Panc1 (cell line): ENCODE measurements around the gene CRISPLD2.

Experiments
- POLR2AphosphoS5 ChIP-seq: IDR thresholded peaks from 2 replicates; pipeline ENCODE4 v1.6.1; 2012; ENCODE audit warnings: mild to moderate bottlenecking, low read depth, low read length, moderate library complexity
- TF ChIP-seq, protein P1 (sequence below): fragments of 450-650 bp; IDR thresholded peaks from 2 replicates; pipeline ENCODE4 v1.5.1; 2017; ENCODE audit warnings: mild to moderate bottlenecking

DNA sequence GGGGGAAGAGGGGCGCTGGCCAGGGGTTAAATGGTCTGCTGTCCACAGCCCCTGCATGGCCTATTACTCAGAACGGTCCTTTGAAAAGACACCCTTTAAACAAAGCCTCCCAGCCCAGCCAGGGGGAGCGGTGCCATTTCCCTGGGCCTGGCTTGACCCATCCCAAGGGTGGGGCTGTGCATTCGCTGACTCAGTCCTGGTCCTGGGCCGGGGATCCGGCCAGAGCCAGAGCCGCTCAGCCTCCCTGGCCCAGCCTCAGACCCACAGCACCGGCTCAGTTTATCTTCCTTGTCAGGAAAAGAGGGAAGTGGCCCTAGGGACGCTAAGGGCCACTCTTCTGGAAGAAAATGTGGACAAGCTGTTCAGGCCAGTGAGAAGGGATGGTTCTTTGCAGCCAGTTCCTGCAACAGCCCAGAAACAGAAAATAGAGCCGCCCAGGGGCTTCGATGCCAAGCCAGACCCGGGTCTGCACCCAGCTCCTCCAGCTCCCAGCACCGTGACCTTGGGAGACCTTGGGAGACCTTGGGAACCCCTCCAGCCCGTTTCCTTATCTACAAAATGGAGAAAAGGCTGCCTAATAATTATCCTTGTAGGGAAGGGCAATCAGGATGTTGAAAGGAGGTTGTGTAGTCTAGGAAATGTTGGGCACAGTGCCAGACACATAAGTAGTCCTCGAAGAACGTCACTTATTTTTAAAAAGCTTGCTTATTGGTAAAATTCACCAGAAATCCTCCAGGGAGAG is 109.1 kb downstream of the CRISPLD2 start:
- TF ChIP-seq, protein P1, sequence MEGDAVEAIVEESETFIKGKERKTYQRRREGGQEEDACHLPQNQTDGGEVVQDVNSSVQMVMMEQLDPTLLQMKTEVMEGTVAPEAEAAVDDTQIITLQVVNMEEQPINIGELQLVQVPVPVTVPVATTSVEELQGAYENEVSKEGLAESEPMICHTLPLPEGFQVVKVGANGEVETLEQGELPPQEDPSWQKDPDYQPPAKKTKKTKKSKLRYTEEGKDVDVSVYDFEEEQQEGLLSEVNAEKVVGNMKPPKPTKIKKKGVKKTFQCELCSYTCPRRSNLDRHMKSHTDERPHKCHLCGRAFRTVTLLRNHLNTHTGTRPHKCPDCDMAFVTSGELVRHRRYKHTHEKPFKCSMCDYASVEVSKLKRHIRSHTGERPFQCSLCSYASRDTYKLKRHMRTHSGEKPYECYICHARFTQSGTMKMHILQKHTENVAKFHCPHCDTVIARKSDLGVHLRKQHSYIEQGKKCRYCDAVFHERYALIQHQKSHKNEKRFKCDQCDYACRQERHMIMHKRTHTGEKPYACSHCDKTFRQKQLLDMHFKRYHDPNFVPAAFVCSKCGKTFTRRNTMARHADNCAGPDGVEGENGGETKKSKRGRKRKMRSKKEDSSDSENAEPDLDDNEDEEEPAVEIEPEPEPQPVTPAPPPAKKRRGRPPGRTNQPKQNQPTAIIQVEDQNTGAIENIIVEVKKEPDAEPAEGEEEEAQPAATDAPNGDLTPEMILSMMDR, result no peak
- TF ChIP-seq POLR2AphosphoS5, result no peak
